Rectal smooth muscle tissue (tissue), 1 donor: ENCODE measurements around the gene CTSE.
"Not testable (repeated sequence)": the region's sequence is repeated elsewhere in the genome, so short reads cannot be mapped to it uniquely, and the experiment has no call there.

Experiments used
- H3K27ac ChIP-seq: one replicate; pipeline ENCODE4 v1.7.0; 2013; ENCODE audit warnings: low read depth, low read length, inconsistent platforms
- H3K27me3 ChIP-seq: one replicate; pipeline ENCODE4 v1.7.0; 2013; ENCODE audit warnings: low read length; ENCODE audit not compliant: control insufficient read depth, insufficient read depth
- H3K36me3 ChIP-seq: one replicate; pipeline ENCODE4 v1.7.0; 2013; ENCODE audit warnings: low read length; ENCODE audit not compliant: control insufficient read depth, insufficient read depth
- H3K4me1 ChIP-seq: one replicate; pipeline ENCODE4 v1.7.0; 2013; ENCODE audit warnings: low read length; ENCODE audit not compliant: control insufficient read depth, insufficient read depth
- H3K4me3 ChIP-seq: one replicate; pipeline ENCODE4 v1.7.0; 2013; ENCODE audit warnings: low read length
- H3K9ac ChIP-seq: one replicate; pipeline ENCODE4 v1.7.0; 2013; ENCODE audit warnings: low read length

CTSE gene

GRCh38 chr1:206058289-206058926 is 34.7 kb upstream of the CTSE start:
- H3K27ac ChIP-seq, H3K27me3 ChIP-seq, H3K36me3 ChIP-seq, H3K9ac ChIP-seq, H3K4me1 ChIP-seq, H3K4me3 ChIP-seq: not testable (repeated sequence)

GRCh38 chr1:206055639-206056323 is 32.1 kb upstream of the CTSE start:
- not testable (repeated sequence) for H3K27ac ChIP-seq

GRCh38 chr1:206055069-206055625 is 31.5 kb upstream of the CTSE start:
- not testable (repeated sequence) for H3K4me1 ChIP-seq, H3K4me3 ChIP-seq

More at GRCh38 chr1:206055639-206056323, 32.1 kb upstream of the CTSE start:
- H3K36me3 ChIP-seq, H3K4me1 ChIP-seq, H3K9ac ChIP-seq, H3K4me3 ChIP-seq, H3K27me3 ChIP-seq: not testable (repeated sequence)

GRCh38 chr1:206053616-206054015 is 29.9 kb upstream of the CTSE start:
- not testable (repeated sequence) for H3K27me3 ChIP-seq, H3K4me3 ChIP-seq, H3K9ac ChIP-seq, H3K36me3 ChIP-seq, H3K27ac ChIP-seq, H3K4me1 ChIP-seq

More at GRCh38 chr1:206055069-206055625, 31.5 kb upstream of the CTSE start:
- not testable (repeated sequence) for H3K36me3 ChIP-seq, H3K27ac ChIP-seq, H3K27me3 ChIP-seq, H3K9ac ChIP-seq

GRCh38 chr1:206052919-206053610 is 29.4 kb upstream of the CTSE start, which contains the start of gene RHEX:
Gene RHEX (plus strand): TSS chr1:206053173. CDS start chr1:206097829, 44,656 bp downstream.
- not testable (repeated sequence) for H3K4me3 ChIP-seq, H3K27ac ChIP-seq, H3K9ac ChIP-seq, H3K27me3 ChIP-seq, H3K36me3 ChIP-seq, H3K4me1 ChIP-seq

GRCh38 chr1:206052231-206052865 is 28.7 kb upstream of the CTSE start:
- H3K9ac ChIP-seq, H3K4me3 ChIP-seq, H3K27ac ChIP-seq, H3K27me3 ChIP-seq, H3K4me1 ChIP-seq, H3K36me3 ChIP-seq: not testable (repeated sequence)

- Histone ChIP-seq H3K9ac (no peak overlapping the region), H3K27me3 (no peaks in the 10 kb centered on the region), H3K4me3 (no peak overlapping the region), H3K27ac (no peak overlapping the region), H3K4me1 (no peaks in the 10 kb centered on the region), H3K36me3 (no peaks in the 10 kb centered on the region)
These were observed 27.1 kb upstream of the CTSE start for GRCh38 chr1:206050655-206051235.

GRCh38 chr1:206049919-206050600 is 26.4 kb upstream of the CTSE start:
- no peaks in the 10 kb centered on the region for H3K27me3 ChIP-seq
- H3K4me1 ChIP-seq: no peaks in the 10 kb centered on the region
- no peak overlapping the region for H3K27ac ChIP-seq
- no peak overlapping the region for H3K4me3 ChIP-seq
- H3K36me3 ChIP-seq: no peaks in the 10 kb centered on the region
- no peak overlapping the region for H3K9ac ChIP-seq

- H3K9ac ChIP-seq: no peak overlapping the region
- H3K4me3 ChIP-seq: no peak overlapping the region
- H3K27ac ChIP-seq: no peak overlapping the region
- H3K4me1 ChIP-seq: no peaks in the 10 kb centered on the region
- H3K27me3 ChIP-seq: no peaks in the 10 kb centered on the region
- no peaks in the 10 kb centered on the region for H3K36me3 ChIP-seq
These were observed 25.6 kb upstream of the CTSE start for GRCh38 chr1:206049293-206049692.

GRCh38 chr1:206048582-206048981 is 24.9 kb upstream of the CTSE start:
- Histone ChIP-seq H3K36me3 (no peaks in the 10 kb centered on the region), H3K9ac (no peak overlapping the region), H3K27ac (no peak overlapping the region), H3K27me3 (no peaks in the 10 kb centered on the region), H3K4me1 (no peaks in the 10 kb centered on the region), H3K4me3 (no peak overlapping the region)

- no peaks in the 10 kb centered on the region for H3K36me3 ChIP-seq
- H3K4me3 ChIP-seq: no peak overlapping the region
- no peaks in the 10 kb centered on the region for H3K4me1 ChIP-seq
- no peaks in the 10 kb centered on the region for H3K27me3 ChIP-seq
- no peak overlapping the region for H3K27ac ChIP-seq
- no peak overlapping the region for H3K9ac ChIP-seq
These were observed 23.6 kb upstream of the CTSE start for GRCh38 chr1:206047271-206047670.
